Ramos (cell line): ENCODE measurements around the gene UGDH.

Experiments
- in situ Hi-C: fragments of 300-500 bp; cut with MboI; formaldehyde crosslinking; loops from one replicate; pipeline ENCODE4 v1.14.3; 2022; ENCODE audit warnings: low sequenced_read_pairs; ENCODE audit not compliant: unreplicated experiment

The UGDH gene

DNA sequence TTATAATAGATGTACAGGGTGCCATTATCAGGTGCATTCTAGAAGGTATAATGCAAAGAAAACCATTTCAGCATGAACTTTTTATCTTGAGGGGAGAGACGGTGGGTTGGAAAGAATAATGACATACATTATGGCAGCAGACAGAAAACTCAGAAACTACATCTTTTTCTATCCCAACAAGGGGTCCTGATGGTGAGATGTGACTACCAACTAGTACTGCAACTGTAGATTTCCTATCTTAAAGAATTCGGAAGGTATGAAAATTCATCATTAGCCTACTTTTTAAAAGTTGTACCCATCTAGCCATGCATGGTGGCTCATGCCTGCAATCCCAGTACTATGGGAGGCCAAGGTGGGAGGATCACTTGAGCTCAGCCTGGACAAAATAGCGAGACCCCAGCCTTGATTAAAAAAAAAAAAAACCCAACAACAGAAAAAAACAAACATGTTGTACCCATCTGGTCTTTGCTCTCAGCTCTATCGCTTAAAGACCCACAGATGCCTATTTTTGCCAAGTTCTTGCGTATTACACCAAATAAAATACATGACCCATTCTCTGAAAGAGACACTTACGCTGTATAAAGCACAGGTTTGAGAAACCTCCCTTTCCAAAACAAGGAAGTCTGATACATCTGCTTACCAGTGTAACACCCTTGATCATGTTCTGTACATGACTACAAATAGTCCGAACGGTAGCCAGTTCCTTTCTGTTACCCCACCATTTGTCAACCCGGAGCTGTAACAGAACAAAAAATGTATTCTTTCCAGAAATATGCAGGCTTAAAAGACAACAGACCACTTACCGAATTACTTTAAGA, 70.1 kb downstream of the UGDH start:
- in situ Hi-C loops: no loop called here

- in situ Hi-C loops: no loop called here
Observed at GRCh38 chr4:39455486-39455885, 71.8 kb downstream of the UGDH start.

DNA sequence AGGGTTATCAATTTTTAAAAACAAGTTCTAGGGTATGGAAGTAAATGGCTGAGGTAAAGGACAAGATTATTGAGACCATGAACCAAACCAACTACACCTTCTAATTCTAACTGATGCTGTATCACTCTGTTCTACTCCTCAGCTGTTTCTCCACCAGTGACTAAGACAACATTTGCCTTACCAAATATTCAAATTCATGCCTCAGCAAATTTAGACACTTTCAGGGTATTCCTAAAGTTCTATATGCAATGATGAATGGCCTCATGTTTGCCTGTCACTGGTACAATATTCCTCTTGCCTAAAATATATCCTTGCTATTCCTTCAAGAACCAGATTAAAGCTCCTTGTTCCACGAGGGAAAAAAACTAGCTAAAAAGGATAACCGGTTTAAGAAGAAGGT, 73.5 kb downstream of the UGDH start:
- in situ Hi-C loops: no loop called here

- in situ Hi-C loops: no loop called here
Observed at GRCh38 chr4:39452860-39453587, 74.2 kb downstream of the UGDH start.

- in situ Hi-C loops: no loop called here
Observed at GRCh38 chr4:39452153-39452859, 74.9 kb downstream of the UGDH start.

GRCh38 chr4:39451423-39452023, 75.7 kb downstream of the UGDH start:
- in situ Hi-C loops: no loop called here

DNA sequence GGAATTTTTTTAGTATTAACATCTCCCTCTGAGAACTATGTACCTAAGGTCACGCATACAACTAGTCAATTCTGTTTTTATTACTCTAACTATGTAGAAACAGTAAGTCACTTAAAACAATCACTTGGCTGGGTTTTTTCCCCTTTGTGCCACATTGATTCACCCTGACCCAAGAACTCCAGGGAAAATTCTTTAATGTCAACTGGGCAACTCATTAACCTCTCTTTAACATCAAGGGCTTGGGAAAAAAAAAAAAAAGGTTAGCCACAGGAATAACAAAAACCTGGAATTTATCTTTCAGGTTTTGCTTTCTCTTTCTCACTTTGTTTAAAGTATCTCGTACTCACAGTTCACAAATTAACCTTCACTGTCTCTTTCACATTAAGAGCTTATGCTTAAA, 76.6 kb downstream of the UGDH start:
- in situ Hi-C loops: no loop called here
